GM12878 (cell line): ENCODE results near the gene S100A11. TPM values are rescaled to one million over a fixed set of nuclear protein-coding genes. Genes with fewer than 3 reads are reported as not detected.

Experiments used
- ATAC-seq: fragments of 200-7000 bp; cut with Tn5 transposase; 3 replicates; pipeline ENCODE4 v1.9.1; 2020; ENCODE audit warnings: mild to moderate bottlenecking, moderate library complexity
- BruUV-seq: library from RNA; stranded (reverse); fragments of 400-500 nt; replicated peaks from 2 replicates; lab custom pipeline; 2021; lab: Mats Ljungman, UMichigan
- CTCF ChIA-PET: fragments of 300-600 bp; sonication (Branson Sonifier 250); formaldehyde crosslinking; extraction: SDS; loops from one replicate; lab custom pipeline; 2021; ENCODE audit warnings: inconsistent platforms; lab: Yijun Ruan, JAX
- POLR2A ChIA-PET: fragments of 350-600 bp; formaldehyde crosslinking; extraction: SDS; loops from one replicate; lab custom pipeline; 2021; ENCODE audit warnings: inconsistent platforms; lab: Charles Lee
- RAD21 ChIA-PET: fragments of 300-600 bp; sonication (Branson Sonifier 250); formaldehyde crosslinking; loops from one replicate; lab custom pipeline; 2023; ENCODE audit warnings: antibody characterized with exemption; ENCODE audit not compliant: unreplicated experiment; lab: Charles Lee
- SMC1A ChIA-PET: fragments of 300-600 bp; sonication (Branson Sonifier 250); formaldehyde crosslinking; loops from one replicate; lab custom pipeline; 2023; ENCODE audit not compliant: unreplicated experiment, uncharacterized antibody; lab: Charles Lee
- DNase-seq: peaks from one replicate; pipeline ENCODE4 v3.0.0-alpha.2; 2011; ENCODE audit warnings: low read depth, low spot score
- FAIRE-seq: peaks from 3 replicates; lab custom pipeline; 2011; peaks lifted over from hg19 to GRCh38; lab: Jason Lieb, UNC
- H2AFZ ChIP-seq: 2 replicates; pipeline ENCODE4 v1.6.0; 2011; ENCODE audit warnings: low read depth, low read length, control low read depth; ENCODE audit not compliant: control insufficient read depth
- H3K27ac ChIP-seq: 2 replicates; pipeline ENCODE4 v1.5.1; 2011; ENCODE audit warnings: control low read depth; ENCODE audit not compliant: control insufficient read depth, insufficient read depth
- H3K27me3 ChIP-seq, 2 experiments: replicated peaks in 1 of 2; 2 replicates each; pipeline versions ENCODE4 v1.6.0 to v1.6.1; 2011; ENCODE audit warnings: low read length in 1 of 2; ENCODE audit not compliant: control insufficient read depth in 2 of 2, insufficient read depth in 2 of 2
- H3K36me3 ChIP-seq, 2 experiments: 2 replicates each; pipeline ENCODE4 v1.5.1; 2011; ENCODE audit warnings: low read length in 1 of 2; ENCODE audit not compliant: control insufficient read depth in 2 of 2, insufficient read depth in 2 of 2
- H3K4me1 ChIP-seq: 2 replicates; pipeline ENCODE4 v1.6.1; 2011; ENCODE audit warnings: mild to moderate bottlenecking, low read length, moderate library complexity, mixed read lengths; ENCODE audit not compliant: control insufficient read depth, insufficient read depth
- H3K4me2 ChIP-seq: 2 replicates; pipeline ENCODE4 v1.6.0; 2011; ENCODE audit warnings: control low read depth; ENCODE audit not compliant: control insufficient read depth, insufficient read depth
- H3K4me3 ChIP-seq: fragments of 200-600 bp; sonication (generic); 2 replicates; pipeline ENCODE4 v1.5.1; 2016
- H3K79me2 ChIP-seq: 2 replicates; pipeline ENCODE4 v1.6.0; 2011; ENCODE audit warnings: low read length; ENCODE audit not compliant: control insufficient read depth, insufficient read depth
- H3K9ac ChIP-seq: 2 replicates; pipeline ENCODE4 v1.8.0; 2011; ENCODE audit warnings: low read length, control low read depth, mixed read lengths; ENCODE audit not compliant: control insufficient read depth, insufficient read depth
- H3K9me3 ChIP-seq: replicated peaks from 3 replicates; pipeline ENCODE4 v1.5.1; 2011; ENCODE audit warnings: mild to moderate bottlenecking, low read length; ENCODE audit not compliant: control insufficient read depth, insufficient read depth
- H4K20me1 ChIP-seq: 2 replicates; pipeline ENCODE4 v1.6.0; 2011; ENCODE audit not compliant: control insufficient read depth, insufficient read depth
- BCL3 ChIP-seq: IDR thresholded peaks from 2 replicates; pipeline ENCODE4 v1.6.1; 2011; ENCODE audit warnings: borderline replicate concordance, low read depth, mild to moderate bottlenecking, moderate library complexity, low read length; ENCODE audit not compliant: insufficient read depth, poor library complexity, severe bottlenecking
- BCLAF1 ChIP-seq: fragments of 450-650 bp; IDR thresholded peaks from 2 replicates; pipeline ENCODE4 v1.6.1; 2017; ENCODE audit warnings: antibody characterized with exemption, mild to moderate bottlenecking, moderate library complexity
- BRCA1 ChIP-seq: IDR thresholded peaks from 2 replicates; pipeline ENCODE4 v1.6.1; 2011; ENCODE audit warnings: low read depth, low read length, improper control_type of control experiment
- HDAC2 ChIP-seq: fragments of 200-600 bp; sonication (generic); IDR thresholded peaks from 2 replicates; pipeline ENCODE4 v1.6.1; 2017
- POLR2A ChIP-seq: IDR thresholded peaks from 2 replicates; pipeline ENCODE4 v1.6.1; 2011; ENCODE audit warnings: low read depth, mild to moderate bottlenecking, low read length
- SKIL ChIP-seq: fragments of 450-650 bp; IDR thresholded peaks from 2 replicates; pipeline ENCODE4 v1.6.1; 2017; ENCODE audit warnings: mild to moderate bottlenecking, low read depth, inconsistent platforms; ENCODE audit not compliant: poor library complexity, severe bottlenecking
- SMARCA5 ChIP-seq: fragments of 450-650 bp; IDR thresholded peaks from 2 replicates; pipeline ENCODE4 v1.6.1; 2017; ENCODE audit warnings: mild to moderate bottlenecking
- SREBF2 ChIP-seq: IDR thresholded peaks from 2 replicates; pipeline ENCODE4 v1.6.1; 2012; ENCODE audit warnings: mild to moderate bottlenecking, low read length
- STAT1 ChIP-seq: fragments of 450-650 bp; conservative IDR thresholded peaks from 2 replicates; pipeline ENCODE4 v1.6.1; 2014; ENCODE audit warnings: antibody characterized with exemption, mild to moderate bottlenecking
- TCF12 ChIP-seq: IDR thresholded peaks from 2 replicates; pipeline ENCODE4 v1.6.1; 2011; ENCODE audit warnings: low read depth, mild to moderate bottlenecking, low read length
- ZBTB40 ChIP-seq: fragments of 450-650 bp; IDR thresholded peaks from 2 replicates; pipeline ENCODE4 v1.6.1; 2016; ENCODE audit warnings: mild to moderate bottlenecking, moderate library complexity, borderline replicate concordance
- WGBS: methylation state at CpG from one replicate; pipeline ENCODE4 v1.1.6; 2016; ENCODE audit warnings: low lambda C conversion rate; ENCODE audit not compliant: insufficient replicate concordance, insufficient coverage; ENCODE audit errors: missing lambda C conversion rate; 5-methylcytosine and 5-hydroxymethylcytosine counted together
- in situ Hi-C: fragments of 300-500 bp; cut with MboI; formaldehyde crosslinking; loops from 9 replicates; pipeline ENCODE4 v1.14.3; 2018; ENCODE audit warnings: mixed read lengths
- intact Hi-C: fragments of 100-400 bp; cut with micrococcal nuclease; formaldehyde crosslinking; loops from one replicate; pipeline ENCODE4 v1.14.2; 2022; ENCODE audit not compliant: unreplicated experiment
- polyA plus RNA-seq, 11 experiments: library from polyadenylated mRNA; depleted of rRNA in 4 of 11; unstranded in 6 of 11; stranded (reverse) in 5 of 11; fragments of >200 nt; fragmentation: Nextera tagmentation in 4 of 11; fragmentation: Illumina TruSeq in 1 of 11; extraction: Ambion mirVana in 4 of 11; extraction: Trizol in 1 of 11; gene quantifications; 1 replicate in 1 of 11; 2 replicates in 10 of 11; pipeline versions ENCODE4 v1.2.1 to v1.2.3, GENCODE V29; 2011 to 2016; ENCODE audit warnings: inconsistent platforms in 2 of 11, missing spikeins in 2 of 11, low read depth in 1 of 11
- total RNA-seq, 4 experiments: library from RNA; depleted of rRNA in 3 of 4; stranded (reverse); fragments of >200 nt in 3 of 4; fragmentation: Illumina TruSeq in 1 of 4; extraction: Trizol in 1 of 4; gene quantifications; 2 replicates each; pipeline versions ENCODE4 v1.2.1 to v1.2.3, GENCODE V29; 2013 to 2021

Gene S100A11
- total and polyA plus RNA-seq, 10 of the 15 experiments (the other 5 are each of a cell fraction or from before 2014, with no cell fraction given) = 9.0 to 134 (median 62.7) TPM

GRCh38 chr1:152014943-152015342 is 21.9 kb downstream of the S100A11 start:
- Histone ChIP-seq H3K36me3 (no peaks in the 10 kb centered on the region), H2AFZ (no peak overlapping the region), H3K4me1 (no peaks in the 10 kb centered on the region), H3K4me2 (no peak overlapping the region), H3K79me2 (no peaks in the 10 kb centered on the region), H4K20me1 (no peaks in the 10 kb centered on the region), H3K27me3 (peaks cover 0 to 3% of the 10 kb centered on the region in 2 experiments; a peak in 3 of 4 replicates), H3K4me3 (no peak overlapping the region), H3K9me3 (no peaks in the 10 kb centered on the region), H3K9ac (no peak overlapping the region), H3K27ac (no peak overlapping the region)
- ATAC-seq = no peak; the same call in 1 of the 3 replicates
- TF ChIP-seq SREBF2 = no peak
- TF ChIP-seq SKIL = no peak
- no peak for TF ChIP-seq POLR2A
- TF ChIP-seq SMARCA5 = no peak
- TF ChIP-seq HDAC2 = no peak
- TF ChIP-seq STAT1 = no peak
- no peak for TF ChIP-seq ZBTB40
- no peak for TF ChIP-seq TCF12
- TF ChIP-seq BCLAF1 = no peak
- no peak for TF ChIP-seq BCL3
- TF ChIP-seq BRCA1 = no peak
- FAIRE-seq = no peak
- in situ Hi-C loops = no loop called here
- BruUV-seq = no TSS peak
- ChIA-PET SMC1A (interaction anchor here (1.3 kb wide), 1 partner anchor 14 kb away, joined by 3 read pairs; no protein-coding TSS in a partner anchor), POLR2A (no interaction called here), RAD21 (interaction anchor here (2.5 kb wide), 1 partner anchor 14 kb away, joined by 7 read pairs; no protein-coding TSS in a partner anchor), CTCF (interaction anchor here (1.2 to 2.5 kb wide), 7 partner anchors 14 to 81 kb away, joined by 3 to 7 read pairs (median 4); partner anchors contain the start of gene S100A11)
- intact Hi-C loops = no loop called here
- WGBS = 0% methylated on average over 1 of the region's 1 CpG
- DNase-seq = no peak
